HFF-Myc (cell line): ENCODE measurements around the gene GJC3.
"Not testable (repeated sequence)": the region's sequence is repeated elsewhere in the genome, so short reads cannot be mapped to it uniquely, and the experiment has no call there.

Source experiments
- DNase-seq: peaks from one replicate; pipeline ENCODE4 v3.0.0-alpha.2; 2011; ENCODE audit warnings: low read depth; ENCODE audit errors: extremely low read depth
- H3K4me3 ChIP-seq: replicated peaks from 2 replicates; pipeline ENCODE4 v1.5.1; 2011; ENCODE audit warnings: low read depth, mild to moderate bottlenecking, control low read depth, low read length
- CTCF ChIP-seq: IDR thresholded peaks from 2 replicates; pipeline ENCODE4 v1.5.1; 2012; ENCODE audit warnings: mild to moderate bottlenecking, low read depth, low read length, control low read depth; ENCODE audit errors: missing control alignments

The GJC3 gene

GRCh38 chr7:99928994-99929729 is at the start of gene GJC3:
Gene GJC3, minus strand, starts transcription at chr7:99929620. Its CDS starts 0 bp downstream, at chr7:99929620.
- peak; percentile 26 for DNase-seq
- TF ChIP-seq CTCF = peak; percentile 27
- H3K4me3 ChIP-seq = peak within 1 kb of the TSS; percentile 29

- no peak overlapping the region for H3K4me3 ChIP-seq
- TF ChIP-seq CTCF = no peak
- no peak for DNase-seq
These were observed 47.2 kb upstream of the GJC3 start for GRCh38 chr7:99976626-99977025.

- no peak for TF ChIP-seq CTCF
These were observed 46.5 kb upstream of the GJC3 start, which contains the start of gene AZGP1 for GRCh38 chr7:99975782-99976521. Gene AZGP1, minus strand, starts transcription at chr7:99976031. Its CDS starts 11 bp downstream, at chr7:99976020.

GRCh38 chr7:99974681-99975080 is 45.3 kb upstream of the GJC3 start:
- no peak for DNase-seq
- no peak for TF ChIP-seq CTCF
- H3K4me3 ChIP-seq = no peak overlapping the region

More at GRCh38 chr7:99975782-99976521, 46.5 kb upstream of the GJC3 start, which contains the start of gene AZGP1:
- DNase-seq = no peak
- no peak within 1 kb of the TSS for H3K4me3 ChIP-seq

DNA sequence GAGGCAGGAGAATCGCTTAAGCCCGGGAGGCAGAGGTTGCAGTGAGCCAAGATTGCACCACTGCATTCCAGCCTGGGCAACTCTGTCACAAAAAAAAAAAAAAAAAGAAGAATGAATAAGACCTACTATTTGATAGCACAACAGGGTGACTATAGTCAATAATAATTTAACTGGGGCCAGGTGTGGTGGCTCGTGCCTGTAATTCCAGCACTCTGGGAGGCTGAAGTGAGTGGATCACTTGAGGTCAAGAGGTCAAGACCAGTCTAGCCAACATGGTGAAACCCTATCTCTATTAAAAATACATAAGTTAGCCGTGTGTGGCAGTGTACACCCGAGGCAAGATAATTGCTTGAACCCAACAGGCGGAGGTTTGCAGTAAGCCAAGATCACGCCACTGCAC is 44.4 kb upstream of the GJC3 start:
- not testable (repeated sequence) for DNase-seq, H3K4me3 ChIP-seq

DNA sequence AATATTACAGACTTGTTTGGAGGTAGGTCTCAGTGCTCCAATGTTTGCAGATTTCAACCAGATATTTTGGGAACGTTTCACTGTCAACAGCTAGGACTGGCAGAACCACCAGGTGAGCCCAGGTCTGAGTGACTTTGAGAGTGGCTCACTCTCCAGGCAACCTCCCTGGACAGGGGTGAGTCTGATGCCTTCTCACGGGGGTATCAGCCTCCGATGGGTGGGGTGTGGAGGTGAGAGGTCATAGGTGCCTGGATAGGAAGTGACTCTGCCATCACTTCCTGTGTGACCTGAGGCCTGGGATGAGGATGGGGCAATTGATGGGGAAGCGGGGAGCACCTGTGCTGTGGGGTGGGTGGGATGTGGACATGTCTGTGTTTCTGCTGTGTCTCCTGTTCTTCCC is 41.8 kb upstream of the GJC3 start:
- no peak overlapping the region for H3K4me3 ChIP-seq
- no peak for DNase-seq
- TF ChIP-seq CTCF = no peak

GRCh38 chr7:99969813-99970212 is 40.4 kb upstream of the GJC3 start:
- H3K4me3 ChIP-seq, DNase-seq: not testable (repeated sequence)
